Measurements from ENCODE around the gene REXO5.

The REXO5 gene

DNA sequence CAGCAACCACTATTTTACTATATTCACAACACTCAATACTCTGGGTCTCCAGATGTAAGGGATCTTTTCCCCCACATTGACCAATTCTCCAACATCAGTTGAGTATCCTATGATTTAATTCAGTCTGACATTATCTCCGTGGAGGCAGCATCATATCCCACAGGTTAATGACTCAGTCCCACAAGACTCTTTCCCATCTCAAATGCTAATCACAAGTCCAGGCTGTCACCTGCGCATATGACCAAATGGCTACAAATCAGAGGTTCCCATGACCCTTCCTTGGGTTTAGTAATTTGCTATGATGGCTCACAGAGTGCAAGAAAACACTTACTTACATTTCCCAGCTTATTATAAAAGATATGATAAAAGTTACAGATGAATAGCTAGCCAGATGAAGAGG is 23.9 kb upstream of the REXO5 start:
- DNase-seq (ENCODE audit: low spot score) (no peak), ATAC-seq (ENCODE audit: low read depth) (no peak)
- Histone ChIP-seq H3K4me3 (ENCODE audit: severe bottlenecking) (no peak overlapping the region), H3K36me3 (ENCODE audit: low read depth) (no peaks in the 10 kb centered on the region), H3K27me3 (ENCODE audit: insufficient read depth, poor library complexity, severe bottlenecking) (no peaks in the 10 kb centered on the region), H3K4me1 (ENCODE audit: insufficient read depth, poor library complexity, severe bottlenecking) (no peaks in the 10 kb centered on the region), H3K27ac (ENCODE audit: poor library complexity, severe bottlenecking) (no peak overlapping the region), H3K9me3 (ENCODE audit: severe bottlenecking) (no peaks in the 10 kb centered on the region)
- TF ChIP-seq, protein P1, sequence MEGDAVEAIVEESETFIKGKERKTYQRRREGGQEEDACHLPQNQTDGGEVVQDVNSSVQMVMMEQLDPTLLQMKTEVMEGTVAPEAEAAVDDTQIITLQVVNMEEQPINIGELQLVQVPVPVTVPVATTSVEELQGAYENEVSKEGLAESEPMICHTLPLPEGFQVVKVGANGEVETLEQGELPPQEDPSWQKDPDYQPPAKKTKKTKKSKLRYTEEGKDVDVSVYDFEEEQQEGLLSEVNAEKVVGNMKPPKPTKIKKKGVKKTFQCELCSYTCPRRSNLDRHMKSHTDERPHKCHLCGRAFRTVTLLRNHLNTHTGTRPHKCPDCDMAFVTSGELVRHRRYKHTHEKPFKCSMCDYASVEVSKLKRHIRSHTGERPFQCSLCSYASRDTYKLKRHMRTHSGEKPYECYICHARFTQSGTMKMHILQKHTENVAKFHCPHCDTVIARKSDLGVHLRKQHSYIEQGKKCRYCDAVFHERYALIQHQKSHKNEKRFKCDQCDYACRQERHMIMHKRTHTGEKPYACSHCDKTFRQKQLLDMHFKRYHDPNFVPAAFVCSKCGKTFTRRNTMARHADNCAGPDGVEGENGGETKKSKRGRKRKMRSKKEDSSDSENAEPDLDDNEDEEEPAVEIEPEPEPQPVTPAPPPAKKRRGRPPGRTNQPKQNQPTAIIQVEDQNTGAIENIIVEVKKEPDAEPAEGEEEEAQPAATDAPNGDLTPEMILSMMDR (IDR thresholded peaks at IDR 0.05; ENCODE audit: poor library complexity, severe bottlenecking) = no peak

DNA sequence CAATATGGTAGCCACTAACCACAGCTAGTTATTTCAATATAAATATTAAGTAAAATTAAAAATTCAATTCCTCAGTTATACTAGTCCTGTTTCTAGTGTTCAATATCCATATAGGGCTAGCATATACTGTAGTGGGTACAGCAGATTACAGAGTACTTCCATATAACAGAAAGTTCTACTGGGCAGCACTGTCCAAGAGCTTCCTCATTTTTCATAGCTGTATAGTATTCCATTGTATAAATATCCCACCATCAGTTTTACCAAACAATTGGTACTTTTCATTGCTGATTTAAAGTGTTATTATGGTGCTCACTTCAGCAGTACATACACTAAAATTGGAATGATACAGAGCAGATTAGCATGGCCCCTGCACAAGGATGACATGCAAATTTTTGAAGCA is 22.1 kb upstream of the REXO5 start:
- ATAC-seq (ENCODE audit: low read depth) (no peak), DNase-seq (ENCODE audit: low spot score) (no peak)
- Histone ChIP-seq H3K27me3 (ENCODE audit: insufficient read depth, poor library complexity, severe bottlenecking) (no peaks in the 10 kb centered on the region), H3K4me3 (ENCODE audit: severe bottlenecking) (no peak overlapping the region), H3K36me3 (ENCODE audit: low read depth) (no peaks in the 10 kb centered on the region), H3K27ac (ENCODE audit: poor library complexity, severe bottlenecking) (no peak overlapping the region), H3K9me3 (ENCODE audit: severe bottlenecking) (no peaks in the 10 kb centered on the region), H3K4me1 (ENCODE audit: insufficient read depth, poor library complexity, severe bottlenecking) (no peaks in the 10 kb centered on the region)
- TF ChIP-seq, protein P1 (IDR thresholded peaks at IDR 0.05; ENCODE audit: poor library complexity, severe bottlenecking) = no peak

DNA sequence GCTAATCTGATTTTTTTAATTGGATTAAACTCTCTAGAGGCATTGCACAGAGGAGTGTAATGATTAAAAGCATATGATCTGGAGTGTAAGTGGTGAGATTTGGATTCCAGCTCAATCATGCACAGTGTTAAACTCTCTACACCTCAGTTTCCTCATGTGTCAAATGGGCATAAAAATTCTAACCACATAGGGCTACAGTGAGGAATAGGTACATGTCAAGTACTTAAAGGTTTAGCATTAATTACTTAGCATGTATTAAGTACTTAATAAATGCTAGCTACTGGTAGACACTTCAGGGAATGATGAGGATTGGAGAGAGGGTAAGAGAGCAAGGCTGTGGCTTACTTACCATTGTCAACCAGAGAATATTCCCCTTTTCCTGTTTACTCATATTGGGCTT is 17.2 kb upstream of the REXO5 start:
- H3K9me3 ChIP-seq (ENCODE audit: severe bottlenecking) = no peaks in the 10 kb centered on the region
- H3K27me3 ChIP-seq (ENCODE audit: insufficient read depth, poor library complexity, severe bottlenecking) = no peaks in the 10 kb centered on the region
- H3K4me1 ChIP-seq (ENCODE audit: insufficient read depth, poor library complexity, severe bottlenecking) = no peaks in the 10 kb centered on the region
- ATAC-seq (ENCODE audit: low read depth) (no peak), DNase-seq (ENCODE audit: low spot score) (no peak)
- no peak overlapping the region for H3K4me3 ChIP-seq (ENCODE audit: severe bottlenecking)
- no peak overlapping the region for H3K27ac ChIP-seq (ENCODE audit: poor library complexity, severe bottlenecking)
- no peaks in the 10 kb centered on the region for H3K36me3 ChIP-seq (ENCODE audit: low read depth)
- TF ChIP-seq, protein P1 (IDR thresholded peaks at IDR 0.05; ENCODE audit: poor library complexity, severe bottlenecking) = no peak

GRCh38 chr16:20791923-20792612 is 14.3 kb upstream of the REXO5 start:
- no peaks in the 10 kb centered on the region for H3K27me3 ChIP-seq (ENCODE audit: insufficient read depth, poor library complexity, severe bottlenecking)
- no peak for ATAC-seq (ENCODE audit: low read depth)
- peaks cover 11% of the 10 kb centered on the region for H3K36me3 ChIP-seq (ENCODE audit: low read depth)
- no peak overlapping the region for H3K4me3 ChIP-seq (ENCODE audit: severe bottlenecking)
- no peaks in the 10 kb centered on the region for H3K4me1 ChIP-seq (ENCODE audit: insufficient read depth, poor library complexity, severe bottlenecking)
- no peak for DNase-seq (ENCODE audit: low spot score)
- no peak overlapping the region for H3K27ac ChIP-seq (ENCODE audit: poor library complexity, severe bottlenecking)
- TF ChIP-seq, protein P1 (IDR thresholded peaks at IDR 0.05; ENCODE audit: poor library complexity, severe bottlenecking) = no peak
- H3K9me3 ChIP-seq (ENCODE audit: severe bottlenecking) = no peaks in the 10 kb centered on the region

DNA sequence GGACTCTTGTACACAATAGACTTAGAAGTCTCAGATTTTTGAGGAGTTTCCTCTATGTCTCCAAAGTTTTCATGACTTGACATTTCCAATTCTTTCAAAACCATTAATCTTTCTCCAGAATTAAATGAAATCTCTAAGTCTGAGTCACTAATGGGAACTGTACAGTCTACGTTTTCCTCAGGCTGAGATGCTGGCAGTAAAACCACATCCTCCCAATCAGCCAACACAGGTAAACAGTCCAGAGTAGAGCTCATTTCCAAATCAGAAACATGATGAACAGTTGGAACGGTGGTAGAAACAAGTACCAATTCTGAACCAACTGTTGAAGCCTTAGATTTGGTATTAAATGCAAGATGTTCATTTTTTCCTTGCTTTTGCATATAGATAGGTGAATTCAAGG is 8.0 kb upstream of the REXO5 start:
- Histone ChIP-seq H3K36me3 (ENCODE audit: low read depth) (peaks cover 70% of the 10 kb centered on the region), H3K27me3 (ENCODE audit: insufficient read depth, poor library complexity, severe bottlenecking) (no peaks in the 10 kb centered on the region), H3K9me3 (ENCODE audit: severe bottlenecking) (no peaks in the 10 kb centered on the region), H3K4me3 (ENCODE audit: severe bottlenecking) (no peak overlapping the region), H3K27ac (ENCODE audit: poor library complexity, severe bottlenecking) (no peak overlapping the region), H3K4me1 (ENCODE audit: insufficient read depth, poor library complexity, severe bottlenecking) (no peaks in the 10 kb centered on the region)
- TF ChIP-seq, protein P1 (IDR thresholded peaks at IDR 0.05; ENCODE audit: poor library complexity, severe bottlenecking) = no peak
- DNase-seq (ENCODE audit: low spot score) = no peak
- ATAC-seq (ENCODE audit: low read depth) = no peak
